ENCODE measurements around the gene SNAP91.
A peak's percentile ranks its signal among the peaks of the same experiment; 100 is the strongest.
"Not testable (repeated sequence)": the region's sequence is repeated elsewhere in the genome, so short reads cannot be mapped to it uniquely, and the experiment has no call there.

SNAP91 gene

GRCh38 chr6:83708970-83709747 is at the start of gene SNAP91:
Gene SNAP91 (minus strand): TSS chr6:83709101. CDS start chr6:83707927, 1,174 bp downstream.
- peak; percentile 83 for DNase-seq

GRCh38 chr6:83758533-83758932 is 49.6 kb upstream of the SNAP91 start:
- no peak for DNase-seq

- DNase-seq = no peak
These were observed 48.1 kb upstream of the SNAP91 start for GRCh38 chr6:83757021-83757420.

- no peak for DNase-seq
These were observed 47.7 kb upstream of the SNAP91 start for GRCh38 chr6:83756565-83756964.

- not testable (repeated sequence) for DNase-seq
These were observed 43.5 kb upstream of the SNAP91 start for GRCh38 chr6:83752375-83752774.

GRCh38 chr6:83741089-83741488 is 32.2 kb upstream of the SNAP91 start:
- no peak for DNase-seq

- no peak for DNase-seq
These were observed 26.6 kb upstream of the SNAP91 start for GRCh38 chr6:83735461-83735860.

- DNase-seq = no peak
These were observed 21.0 kb upstream of the SNAP91 start for GRCh38 chr6:83729871-83730270.

- no peak for DNase-seq
These were observed 14.0 kb upstream of the SNAP91 start for GRCh38 chr6:83722876-83723275.

- no peak for DNase-seq
These were observed 8.9 kb upstream of the SNAP91 start for GRCh38 chr6:83717809-83718208.

- no peak for DNase-seq
These were observed 3.1 kb upstream of the SNAP91 start for GRCh38 chr6:83711958-83712357.

GRCh38 chr6:83709748-83710050 is 798 bp upstream of the SNAP91 start:
- no peak for DNase-seq

- peak; percentile 61 for DNase-seq
These were observed 343 bp downstream of the SNAP91 start for GRCh38 chr6:83708546-83708969.

- DNase-seq = peak; percentile 64
These were observed 914 bp downstream of the SNAP91 start for GRCh38 chr6:83707829-83708545.

- no peak for DNase-seq
These were observed 6.2 kb downstream of the SNAP91 start for GRCh38 chr6:83702749-83703148.

GRCh38 chr6:83702077-83702476 is 6.8 kb downstream of the SNAP91 start:
- DNase-seq = no peak

GRCh38 chr6:83696674-83697073 is 12.2 kb downstream of the SNAP91 start:
- DNase-seq = no peak

GRCh38 chr6:83685481-83685880 is 23.4 kb downstream of the SNAP91 start:
- no peak for DNase-seq

- no peak for DNase-seq
These were observed 31.1 kb downstream of the SNAP91 start for GRCh38 chr6:83677791-83678190.

GRCh38 chr6:83637953-83638352 is 70.9 kb downstream of the SNAP91 start:
- no peak for DNase-seq

GRCh38 chr6:83636800-83637199 is 72.1 kb downstream of the SNAP91 start:
- no peak for DNase-seq

- DNase-seq = peak; percentile 62
These were observed 75.3 kb downstream of the SNAP91 start for GRCh38 chr6:83633609-83634008.

GRCh38 chr6:83633149-83633548 is 75.8 kb downstream of the SNAP91 start:
- DNase-seq = no peak

GRCh38 chr6:83629908-83630307 is 79.0 kb downstream of the SNAP91 start:
- not testable (repeated sequence) for DNase-seq

Measured in islet precursor cell (in vitro differentiated cells).